ENCODE data around the gene ATP5PB.

Gene ATP5PB

DNA sequence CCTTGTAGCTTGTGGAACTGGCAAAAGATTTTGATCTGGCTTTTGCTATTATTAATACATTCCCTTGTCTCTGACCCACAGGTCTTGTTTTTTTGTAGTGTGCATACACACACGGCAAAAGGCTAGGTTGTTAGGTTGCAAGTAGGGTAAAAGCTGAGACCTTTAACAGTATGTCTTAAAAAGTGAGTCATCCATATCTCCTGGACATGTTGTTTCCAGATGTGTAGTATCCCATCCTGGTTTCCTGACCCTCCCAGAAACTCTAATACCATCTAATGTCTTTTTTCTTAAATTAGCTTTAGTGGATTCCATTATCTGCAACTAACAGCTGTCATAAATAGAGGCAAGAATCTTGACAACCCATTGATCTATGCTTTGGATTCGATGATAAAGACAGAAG is 36.4 kb upstream of the ATP5PB start:
- Histone ChIP-seq H3K9ac (ENCODE audit: low read length) (no peak overlapping the region), H3K27me3 (replicated peaks; ENCODE audit: insufficient read depth, low read length) (no peaks in the 10 kb centered on the region), H3K4me1 (ENCODE audit: low read length) (no peaks in the 10 kb centered on the region), H3F3A (ENCODE audit: insufficient read depth, low read length) (no peaks in the 10 kb centered on the region), H3K79me2 (ENCODE audit: low read length) (no peaks in the 10 kb centered on the region), H3K36me3 (replicated peaks; ENCODE audit: insufficient read depth, low read length) (no peaks in the 10 kb centered on the region), H3K27ac (ENCODE audit: low read length) (no peak overlapping the region), H3K4me3 (ENCODE audit: low read length) (no peak overlapping the region), H4K20me1 (ENCODE audit: insufficient read depth, low read length) (no peaks in the 10 kb centered on the region), H3K4me2 (ENCODE audit: low read depth, low read length) (no peak overlapping the region), H3K9me3 (replicated peaks; ENCODE audit: insufficient read depth, low read length) (no peaks in the 10 kb centered on the region), H2AFZ (ENCODE audit: low read length) (no peak overlapping the region), H3K9me2 (replicated peaks; ENCODE audit: insufficient read depth, low read length) (no peaks in the 10 kb centered on the region)
- no peak for TF ChIP-seq EZH2phosphoT487 (IDR thresholded peaks at IDR 0.05; ENCODE audit: low read length)
- TF ChIP-seq, protein P1, sequence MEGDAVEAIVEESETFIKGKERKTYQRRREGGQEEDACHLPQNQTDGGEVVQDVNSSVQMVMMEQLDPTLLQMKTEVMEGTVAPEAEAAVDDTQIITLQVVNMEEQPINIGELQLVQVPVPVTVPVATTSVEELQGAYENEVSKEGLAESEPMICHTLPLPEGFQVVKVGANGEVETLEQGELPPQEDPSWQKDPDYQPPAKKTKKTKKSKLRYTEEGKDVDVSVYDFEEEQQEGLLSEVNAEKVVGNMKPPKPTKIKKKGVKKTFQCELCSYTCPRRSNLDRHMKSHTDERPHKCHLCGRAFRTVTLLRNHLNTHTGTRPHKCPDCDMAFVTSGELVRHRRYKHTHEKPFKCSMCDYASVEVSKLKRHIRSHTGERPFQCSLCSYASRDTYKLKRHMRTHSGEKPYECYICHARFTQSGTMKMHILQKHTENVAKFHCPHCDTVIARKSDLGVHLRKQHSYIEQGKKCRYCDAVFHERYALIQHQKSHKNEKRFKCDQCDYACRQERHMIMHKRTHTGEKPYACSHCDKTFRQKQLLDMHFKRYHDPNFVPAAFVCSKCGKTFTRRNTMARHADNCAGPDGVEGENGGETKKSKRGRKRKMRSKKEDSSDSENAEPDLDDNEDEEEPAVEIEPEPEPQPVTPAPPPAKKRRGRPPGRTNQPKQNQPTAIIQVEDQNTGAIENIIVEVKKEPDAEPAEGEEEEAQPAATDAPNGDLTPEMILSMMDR (IDR thresholded peaks at IDR 0.05; ENCODE audit: low read length), result no peak
- TF ChIP-seq EZH2 (optimal IDR thresholded peaks at IDR 0.05; ENCODE audit: low read depth, low read length), result no peak
- no peak for DNase-seq

DNA sequence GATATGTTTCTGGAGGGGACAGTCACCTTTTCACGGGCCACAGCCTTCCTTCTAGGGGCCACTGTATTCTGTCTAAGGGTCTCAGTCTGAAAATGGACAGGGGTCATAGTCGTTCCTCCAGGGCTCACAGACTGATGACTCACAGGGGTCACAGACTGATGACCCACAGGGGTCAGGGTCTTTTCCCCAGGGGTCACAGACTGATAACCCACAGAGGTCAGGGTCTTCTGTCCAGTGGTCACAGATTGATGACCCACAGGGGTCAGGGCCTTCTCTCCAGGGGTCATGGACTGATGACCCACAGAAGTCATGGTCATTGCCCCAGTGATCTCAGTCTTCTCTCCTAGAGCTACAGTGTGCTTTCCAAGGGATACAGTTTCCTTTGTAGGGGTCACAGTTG is 34.5 kb upstream of the ATP5PB start:
- Histone ChIP-seq H3K27ac (ENCODE audit: low read length) (no peak overlapping the region), H3K4me3 (ENCODE audit: low read length) (no peak overlapping the region), H3K9me2 (replicated peaks; ENCODE audit: insufficient read depth, low read length) (no peaks in the 10 kb centered on the region), H3K9ac (ENCODE audit: low read length) (no peak overlapping the region), H3F3A (ENCODE audit: insufficient read depth, low read length) (no peaks in the 10 kb centered on the region), H4K20me1 (ENCODE audit: insufficient read depth, low read length) (no peaks in the 10 kb centered on the region), H2AFZ (ENCODE audit: low read length) (no peak overlapping the region), H3K36me3 (replicated peaks; ENCODE audit: insufficient read depth, low read length) (no peaks in the 10 kb centered on the region), H3K9me3 (replicated peaks; ENCODE audit: insufficient read depth, low read length) (no peaks in the 10 kb centered on the region), H3K27me3 (replicated peaks; ENCODE audit: insufficient read depth, low read length) (no peaks in the 10 kb centered on the region), H3K79me2 (ENCODE audit: low read length) (no peaks in the 10 kb centered on the region), H3K4me2 (ENCODE audit: low read depth, low read length) (no peak overlapping the region), H3K4me1 (ENCODE audit: low read length) (no peaks in the 10 kb centered on the region)
- TF ChIP-seq, protein P1 (IDR thresholded peaks at IDR 0.05; ENCODE audit: low read length), result no peak
- no peak for TF ChIP-seq EZH2phosphoT487 (IDR thresholded peaks at IDR 0.05; ENCODE audit: low read length)
- TF ChIP-seq EZH2 (optimal IDR thresholded peaks at IDR 0.05; ENCODE audit: low read depth, low read length), result no peak
- no peak for DNase-seq

DNA sequence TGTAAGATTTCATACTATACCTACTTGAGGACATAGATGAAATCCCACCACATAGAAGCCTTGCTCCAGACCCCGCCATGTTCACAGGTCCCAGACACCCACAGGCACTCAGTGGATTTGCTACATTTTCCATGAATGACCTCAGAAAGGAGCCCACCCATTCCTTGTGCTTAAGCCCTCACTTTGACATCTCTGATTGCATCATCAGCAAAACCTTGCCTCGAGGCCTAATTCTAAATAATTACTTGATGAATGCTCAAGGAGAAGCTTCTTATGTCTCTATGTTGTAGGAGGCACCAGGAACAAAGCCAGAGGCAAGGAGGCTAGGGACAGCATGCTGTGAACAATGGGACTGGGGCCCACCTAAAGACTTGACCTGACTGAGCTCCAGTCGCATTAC is 33.8 kb upstream of the ATP5PB start:
- no peaks in the 10 kb centered on the region for H3K4me1 ChIP-seq (ENCODE audit: low read length)
- no peak overlapping the region for H3K4me2 ChIP-seq (ENCODE audit: low read depth, low read length)
- TF ChIP-seq, protein P1 (IDR thresholded peaks at IDR 0.05; ENCODE audit: low read length), result no peak
- no peak overlapping the region for H2AFZ ChIP-seq (ENCODE audit: low read length)
- no peaks in the 10 kb centered on the region for H3F3A ChIP-seq (ENCODE audit: insufficient read depth, low read length)
- H4K20me1 ChIP-seq (ENCODE audit: insufficient read depth, low read length), result no peaks in the 10 kb centered on the region
- no peaks in the 10 kb centered on the region for H3K36me3 ChIP-seq (replicated peaks; ENCODE audit: insufficient read depth, low read length)
- H3K79me2 ChIP-seq (ENCODE audit: low read length), result no peaks in the 10 kb centered on the region
- no peak overlapping the region for H3K4me3 ChIP-seq (ENCODE audit: low read length)
- no peaks in the 10 kb centered on the region for H3K9me3 ChIP-seq (replicated peaks; ENCODE audit: insufficient read depth, low read length)
- DNase-seq, result no peak
- no peak overlapping the region for H3K9ac ChIP-seq (ENCODE audit: low read length)
- H3K9me2 ChIP-seq (replicated peaks; ENCODE audit: insufficient read depth, low read length), result no peaks in the 10 kb centered on the region
- no peak overlapping the region for H3K27ac ChIP-seq (ENCODE audit: low read length)
- H3K27me3 ChIP-seq (replicated peaks; ENCODE audit: insufficient read depth, low read length), result no peaks in the 10 kb centered on the region

DNA sequence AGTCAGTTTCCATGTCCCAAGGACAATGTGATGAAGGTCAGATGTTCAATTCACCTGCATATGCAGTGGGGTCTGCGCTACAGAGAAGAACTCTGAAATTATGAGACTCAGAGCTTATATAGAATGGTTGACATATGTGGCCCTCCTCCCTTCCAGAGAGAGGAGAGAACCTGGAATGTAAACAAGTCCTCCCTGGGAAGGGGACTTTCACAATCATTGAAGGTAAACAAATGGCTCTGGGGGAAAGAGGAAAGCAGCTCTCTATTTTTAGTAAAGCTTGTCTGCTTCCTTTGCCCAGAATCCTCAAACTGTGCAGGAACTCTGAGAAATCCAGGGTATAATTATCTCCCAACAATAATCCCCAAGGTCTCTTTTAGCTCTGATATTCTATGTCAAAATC is 31.5 kb upstream of the ATP5PB start:
- no peaks in the 10 kb centered on the region for H3K9me3 ChIP-seq (replicated peaks; ENCODE audit: insufficient read depth, low read length)
- no peak overlapping the region for H3K4me2 ChIP-seq (ENCODE audit: low read depth, low read length)
- H3F3A ChIP-seq (ENCODE audit: insufficient read depth, low read length), result no peaks in the 10 kb centered on the region
- no peak overlapping the region for H2AFZ ChIP-seq (ENCODE audit: low read length)
- TF ChIP-seq, protein P1 (IDR thresholded peaks at IDR 0.05; ENCODE audit: low read length), result no peak
- TF ChIP-seq EZH2phosphoT487 (IDR thresholded peaks at IDR 0.05; ENCODE audit: low read length) (no peak), EZH2 (optimal IDR thresholded peaks at IDR 0.05; ENCODE audit: low read depth, low read length) (no peak)
- no peak overlapping the region for H3K27ac ChIP-seq (ENCODE audit: low read length)
- no peaks in the 10 kb centered on the region for H3K36me3 ChIP-seq (replicated peaks; ENCODE audit: insufficient read depth, low read length)
- no peak overlapping the region for H3K4me3 ChIP-seq (ENCODE audit: low read length)
- no peaks in the 10 kb centered on the region for H3K4me1 ChIP-seq (ENCODE audit: low read length)
- no peaks in the 10 kb centered on the region for H3K27me3 ChIP-seq (replicated peaks; ENCODE audit: insufficient read depth, low read length)
- H3K79me2 ChIP-seq (ENCODE audit: low read length), result no peaks in the 10 kb centered on the region
- no peak for DNase-seq
- no peaks in the 10 kb centered on the region for H3K9me2 ChIP-seq (replicated peaks; ENCODE audit: insufficient read depth, low read length)
- H4K20me1 ChIP-seq (ENCODE audit: insufficient read depth, low read length), result no peaks in the 10 kb centered on the region
- no peak overlapping the region for H3K9ac ChIP-seq (ENCODE audit: low read length)
